OCI-LY1 (cell line): ENCODE measurements around the gene VSIG10L2.

Experiments
- EZH2 ChIP-seq: fragments of 200-600 bp; sonication (generic), shearing (Covaris generic); IDR thresholded peaks from 2 replicates; pipeline ENCODE4 v1.8.0; 2017; ENCODE audit warnings: borderline replicate concordance, mixed run types, mild to moderate bottlenecking, antibody characterized with exemption, low read length, moderate library complexity, mixed read lengths
- TF ChIP-seq, protein P1 (sequence below): fragments of 200-600 bp; sonication (generic), shearing (Covaris generic); IDR thresholded peaks from 2 replicates; pipeline ENCODE4 v1.5.1; 2017; ENCODE audit warnings: mild to moderate bottlenecking, antibody characterized with exemption, low read length, moderate library complexity, mixed read lengths

DNA sequence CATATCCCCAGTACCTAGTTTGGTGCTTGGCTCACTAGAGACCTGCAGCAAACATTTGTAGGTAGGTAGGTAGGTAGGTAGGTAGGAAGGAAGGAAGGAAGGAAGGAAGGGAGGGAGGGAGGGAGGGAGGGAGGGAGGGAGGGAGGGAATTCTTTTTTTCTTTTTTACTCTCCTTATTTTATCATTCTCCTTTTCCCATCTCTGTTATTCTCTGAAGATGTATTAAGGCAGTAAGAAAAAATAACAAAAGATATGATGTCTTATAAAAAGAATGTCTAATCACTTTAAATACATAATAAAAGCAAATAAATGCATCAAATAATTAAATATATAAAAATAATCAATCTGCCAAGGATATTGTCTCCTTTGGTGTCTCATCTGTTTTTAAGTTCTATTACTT, 28.4 kb downstream of the VSIG10L2 start:
- TF ChIP-seq, protein P1, sequence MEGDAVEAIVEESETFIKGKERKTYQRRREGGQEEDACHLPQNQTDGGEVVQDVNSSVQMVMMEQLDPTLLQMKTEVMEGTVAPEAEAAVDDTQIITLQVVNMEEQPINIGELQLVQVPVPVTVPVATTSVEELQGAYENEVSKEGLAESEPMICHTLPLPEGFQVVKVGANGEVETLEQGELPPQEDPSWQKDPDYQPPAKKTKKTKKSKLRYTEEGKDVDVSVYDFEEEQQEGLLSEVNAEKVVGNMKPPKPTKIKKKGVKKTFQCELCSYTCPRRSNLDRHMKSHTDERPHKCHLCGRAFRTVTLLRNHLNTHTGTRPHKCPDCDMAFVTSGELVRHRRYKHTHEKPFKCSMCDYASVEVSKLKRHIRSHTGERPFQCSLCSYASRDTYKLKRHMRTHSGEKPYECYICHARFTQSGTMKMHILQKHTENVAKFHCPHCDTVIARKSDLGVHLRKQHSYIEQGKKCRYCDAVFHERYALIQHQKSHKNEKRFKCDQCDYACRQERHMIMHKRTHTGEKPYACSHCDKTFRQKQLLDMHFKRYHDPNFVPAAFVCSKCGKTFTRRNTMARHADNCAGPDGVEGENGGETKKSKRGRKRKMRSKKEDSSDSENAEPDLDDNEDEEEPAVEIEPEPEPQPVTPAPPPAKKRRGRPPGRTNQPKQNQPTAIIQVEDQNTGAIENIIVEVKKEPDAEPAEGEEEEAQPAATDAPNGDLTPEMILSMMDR, result no peak
- TF ChIP-seq EZH2, result no peak
